GM23338 (cell line): ENCODE results near the gene RPUSD1. TPM values are rescaled to one million over a fixed set of nuclear protein-coding genes. Genes with fewer than 3 reads are reported as not detected.

Source experiments
- ATAC-seq: fragments of 200-7000 bp; cut with Tn5 transposase; 3 replicates; pipeline ENCODE4 v1.9.1; 2020
- DNase-seq: peaks from one replicate; pipeline ENCODE4 v3.0.0-alpha.2; 2015; ENCODE audit warnings: low spot score
- H2AFZ ChIP-seq: fragments of 200-600 bp; sonication (generic); 2 replicates; pipeline ENCODE4 v1.8.0; 2016; ENCODE audit warnings: antibody characterized with exemption, mild to moderate bottlenecking, moderate library complexity
- H3F3A ChIP-seq: fragments of 200-600 bp; sonication (generic); replicated peaks from 2 replicates; pipeline ENCODE4 v1.8.0; 2017; ENCODE audit warnings: antibody characterized with exemption, mixed run types, low read depth
- H3K27ac ChIP-seq: fragments of 200-600 bp; sonication (generic); 2 replicates; pipeline ENCODE4 v1.6.1; 2016; ENCODE audit warnings: low read depth
- H3K27me3 ChIP-seq: fragments of 200-600 bp; sonication (generic); 2 replicates; pipeline ENCODE4 v1.8.0; 2016; ENCODE audit warnings: mild to moderate bottlenecking, mixed run types, moderate library complexity; ENCODE audit not compliant: insufficient read depth
- H3K36me3 ChIP-seq: fragments of 200-600 bp; sonication (generic); 2 replicates; pipeline ENCODE4 v1.8.0; 2016; ENCODE audit warnings: mild to moderate bottlenecking; ENCODE audit not compliant: insufficient read depth
- H3K4me1 ChIP-seq: fragments of 200-600 bp; sonication (generic); 2 replicates; pipeline ENCODE4 v1.8.0; 2016; ENCODE audit warnings: mild to moderate bottlenecking, moderate library complexity; ENCODE audit not compliant: insufficient read depth
- H3K4me2 ChIP-seq: fragments of 200-600 bp; sonication (generic); 2 replicates; pipeline ENCODE4 v1.7.1; 2017; ENCODE audit warnings: mixed run types
- H3K4me3 ChIP-seq: fragments of 200-600 bp; sonication (generic); 2 replicates; pipeline ENCODE4 v1.6.1; 2016; ENCODE audit warnings: mixed run types
- H3K79me2 ChIP-seq: fragments of 200-600 bp; sonication (generic); replicated peaks from 2 replicates; pipeline ENCODE4 v1.8.0; 2017; ENCODE audit warnings: mild to moderate bottlenecking; ENCODE audit not compliant: insufficient read depth
- H3K9me2 ChIP-seq: fragments of 200-600 bp; sonication (generic); 2 replicates; pipeline ENCODE4 v1.8.0; 2017; ENCODE audit not compliant: insufficient read depth
- H4K20me1 ChIP-seq: fragments of 200-600 bp; sonication (generic); replicated peaks from 2 replicates; pipeline ENCODE4 v1.8.0; 2017; ENCODE audit warnings: mild to moderate bottlenecking; ENCODE audit not compliant: insufficient read depth
- H3K27ac Mint-ChIP-seq: 2 replicates; pipeline ENCODE4 v1.8.0; 2020; ENCODE audit warnings: inconsistent platforms, mild to moderate bottlenecking, moderate library complexity, mixed read lengths
- H3K27me3 Mint-ChIP-seq: 3 replicates; pipeline ENCODE4 v1.8.0; 2022; ENCODE audit warnings: low read depth, mild to moderate bottlenecking, moderate library complexity, mixed read lengths, inconsistent platforms; ENCODE audit not compliant: insufficient read depth, poor library complexity
- H3K36me3 Mint-ChIP-seq: 3 replicates; pipeline ENCODE4 v1.8.0; 2021; ENCODE audit warnings: low read depth, mild to moderate bottlenecking, inconsistent platforms, moderate library complexity, mixed read lengths
- H3K4me1 Mint-ChIP-seq: 3 replicates; pipeline ENCODE4 v1.8.0; 2020; ENCODE audit warnings: mild to moderate bottlenecking, inconsistent platforms, mixed read lengths
- H3K4me3 Mint-ChIP-seq: 3 replicates; pipeline ENCODE4 v1.8.0; 2021; ENCODE audit warnings: moderate library complexity, mild to moderate bottlenecking, inconsistent platforms, mixed read lengths
- H3K9me3 Mint-ChIP-seq: 3 replicates; pipeline ENCODE4 v1.8.0; 2020; ENCODE audit warnings: moderate library complexity, mild to moderate bottlenecking, inconsistent platforms, mixed read lengths
- CREB1 ChIP-seq: fragments of 250-450 bp; sonication (Bioruptor Pico); IDR thresholded peaks from 2 replicates; pipeline ENCODE4 v1.5.0; 2020; ENCODE audit warnings: low read depth, mild to moderate bottlenecking, moderate library complexity
- EZH2 ChIP-seq: fragments of 200-600 bp; sonication (generic); IDR thresholded peaks from one replicate; pipeline ENCODE4 v1.8.0; 2017; ENCODE audit warnings: antibody characterized with exemption, mild to moderate bottlenecking, low read depth; ENCODE audit not compliant: unreplicated experiment
- EZH2phosphoT487 ChIP-seq: fragments of 200-600 bp; sonication (generic); IDR thresholded peaks from one replicate; pipeline ENCODE4 v1.8.1; 2018; ENCODE audit warnings: antibody characterized with exemption; ENCODE audit not compliant: unreplicated experiment
- JUNB ChIP-seq: IDR thresholded peaks from one replicate; pipeline ENCODE4 v1.6.1; 2016; ENCODE audit warnings: antibody characterized with exemption; ENCODE audit not compliant: unreplicated experiment
- POLR2AphosphoS5 ChIP-seq: IDR thresholded peaks from 2 replicates; pipeline ENCODE4 v1.6.1; 2016; ENCODE audit warnings: antibody characterized with exemption, low read depth
- REST ChIP-seq: IDR thresholded peaks from one replicate; pipeline ENCODE4 v1.6.1; 2018; ENCODE audit warnings: antibody characterized with exemption; ENCODE audit not compliant: unreplicated experiment
- STAT1 ChIP-seq: IDR thresholded peaks from one replicate; pipeline ENCODE4 v1.6.1; 2016; ENCODE audit warnings: antibody characterized with exemption; ENCODE audit not compliant: unreplicated experiment
- polyA plus RNA-seq: library from polyadenylated mRNA; unstranded; fragments of >200 nt; fragmentation: Nextera tagmentation; extraction: Ambion mirVana; gene quantifications from 2 replicates; pipeline ENCODE4 v1.2.1, GENCODE V29; 2016
- total RNA-seq: library from RNA; depleted of rRNA; stranded (reverse); fragments of >200 nt; shearing (Covaris generic); gene quantifications from 2 replicates; pipeline ENCODE4 v1.2.3, GENCODE V29; 2014
- TF ChIP-seq, protein P1 (sequence below): fragments of 250-450 bp; sonication (Bioruptor Pico); IDR thresholded peaks from 2 replicates; pipeline ENCODE4 v1.5.0; 2020; ENCODE audit warnings: mild to moderate bottlenecking, moderate library complexity
- TF ChIP-seq, protein P2 (sequence below), 2 experiments: fragments of 200-600 bp in 1 of 2; sonication (generic) in 1 of 2; conservative IDR thresholded peaks; 2 replicates each; pipeline versions ENCODE4 v1.5.1 to v1.6.1; 2016 to 2017; ENCODE audit warnings: antibody characterized with exemption in 2 of 2, low read depth in 2 of 2, mild to moderate bottlenecking in 2 of 2, moderate library complexity in 1 of 2
- TF ChIP-seq, protein P3 (sequence below): IDR thresholded peaks from 2 replicates; pipeline ENCODE4 v1.6.1; 2016; ENCODE audit warnings: antibody characterized with exemption

The RPUSD1 gene
- total and polyA plus RNA-seq, 2 experiments from 2014 or later, result 19.1 to 79.5 TPM

DNA sequence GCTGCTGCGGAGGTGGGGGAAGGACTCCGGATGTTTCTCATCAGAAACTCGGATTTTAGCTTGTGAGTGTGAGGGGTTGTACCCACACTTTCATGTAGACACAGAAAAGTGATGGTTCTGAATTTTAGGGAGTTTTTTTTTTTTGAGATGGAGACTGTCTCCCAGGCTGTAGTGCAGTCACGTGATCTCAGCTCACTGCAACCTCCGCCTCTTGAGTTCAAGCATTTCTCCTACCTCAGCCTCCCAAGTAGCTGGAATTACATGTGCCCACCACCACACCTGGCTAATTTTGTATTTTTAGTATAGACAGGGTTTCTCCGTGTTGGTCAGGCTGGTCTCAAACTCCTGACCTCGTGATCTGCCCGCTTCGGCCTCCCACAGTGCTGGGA, 34.7 kb upstream of the RPUSD1 start (continued):
- TF ChIP-seq, protein P1, sequence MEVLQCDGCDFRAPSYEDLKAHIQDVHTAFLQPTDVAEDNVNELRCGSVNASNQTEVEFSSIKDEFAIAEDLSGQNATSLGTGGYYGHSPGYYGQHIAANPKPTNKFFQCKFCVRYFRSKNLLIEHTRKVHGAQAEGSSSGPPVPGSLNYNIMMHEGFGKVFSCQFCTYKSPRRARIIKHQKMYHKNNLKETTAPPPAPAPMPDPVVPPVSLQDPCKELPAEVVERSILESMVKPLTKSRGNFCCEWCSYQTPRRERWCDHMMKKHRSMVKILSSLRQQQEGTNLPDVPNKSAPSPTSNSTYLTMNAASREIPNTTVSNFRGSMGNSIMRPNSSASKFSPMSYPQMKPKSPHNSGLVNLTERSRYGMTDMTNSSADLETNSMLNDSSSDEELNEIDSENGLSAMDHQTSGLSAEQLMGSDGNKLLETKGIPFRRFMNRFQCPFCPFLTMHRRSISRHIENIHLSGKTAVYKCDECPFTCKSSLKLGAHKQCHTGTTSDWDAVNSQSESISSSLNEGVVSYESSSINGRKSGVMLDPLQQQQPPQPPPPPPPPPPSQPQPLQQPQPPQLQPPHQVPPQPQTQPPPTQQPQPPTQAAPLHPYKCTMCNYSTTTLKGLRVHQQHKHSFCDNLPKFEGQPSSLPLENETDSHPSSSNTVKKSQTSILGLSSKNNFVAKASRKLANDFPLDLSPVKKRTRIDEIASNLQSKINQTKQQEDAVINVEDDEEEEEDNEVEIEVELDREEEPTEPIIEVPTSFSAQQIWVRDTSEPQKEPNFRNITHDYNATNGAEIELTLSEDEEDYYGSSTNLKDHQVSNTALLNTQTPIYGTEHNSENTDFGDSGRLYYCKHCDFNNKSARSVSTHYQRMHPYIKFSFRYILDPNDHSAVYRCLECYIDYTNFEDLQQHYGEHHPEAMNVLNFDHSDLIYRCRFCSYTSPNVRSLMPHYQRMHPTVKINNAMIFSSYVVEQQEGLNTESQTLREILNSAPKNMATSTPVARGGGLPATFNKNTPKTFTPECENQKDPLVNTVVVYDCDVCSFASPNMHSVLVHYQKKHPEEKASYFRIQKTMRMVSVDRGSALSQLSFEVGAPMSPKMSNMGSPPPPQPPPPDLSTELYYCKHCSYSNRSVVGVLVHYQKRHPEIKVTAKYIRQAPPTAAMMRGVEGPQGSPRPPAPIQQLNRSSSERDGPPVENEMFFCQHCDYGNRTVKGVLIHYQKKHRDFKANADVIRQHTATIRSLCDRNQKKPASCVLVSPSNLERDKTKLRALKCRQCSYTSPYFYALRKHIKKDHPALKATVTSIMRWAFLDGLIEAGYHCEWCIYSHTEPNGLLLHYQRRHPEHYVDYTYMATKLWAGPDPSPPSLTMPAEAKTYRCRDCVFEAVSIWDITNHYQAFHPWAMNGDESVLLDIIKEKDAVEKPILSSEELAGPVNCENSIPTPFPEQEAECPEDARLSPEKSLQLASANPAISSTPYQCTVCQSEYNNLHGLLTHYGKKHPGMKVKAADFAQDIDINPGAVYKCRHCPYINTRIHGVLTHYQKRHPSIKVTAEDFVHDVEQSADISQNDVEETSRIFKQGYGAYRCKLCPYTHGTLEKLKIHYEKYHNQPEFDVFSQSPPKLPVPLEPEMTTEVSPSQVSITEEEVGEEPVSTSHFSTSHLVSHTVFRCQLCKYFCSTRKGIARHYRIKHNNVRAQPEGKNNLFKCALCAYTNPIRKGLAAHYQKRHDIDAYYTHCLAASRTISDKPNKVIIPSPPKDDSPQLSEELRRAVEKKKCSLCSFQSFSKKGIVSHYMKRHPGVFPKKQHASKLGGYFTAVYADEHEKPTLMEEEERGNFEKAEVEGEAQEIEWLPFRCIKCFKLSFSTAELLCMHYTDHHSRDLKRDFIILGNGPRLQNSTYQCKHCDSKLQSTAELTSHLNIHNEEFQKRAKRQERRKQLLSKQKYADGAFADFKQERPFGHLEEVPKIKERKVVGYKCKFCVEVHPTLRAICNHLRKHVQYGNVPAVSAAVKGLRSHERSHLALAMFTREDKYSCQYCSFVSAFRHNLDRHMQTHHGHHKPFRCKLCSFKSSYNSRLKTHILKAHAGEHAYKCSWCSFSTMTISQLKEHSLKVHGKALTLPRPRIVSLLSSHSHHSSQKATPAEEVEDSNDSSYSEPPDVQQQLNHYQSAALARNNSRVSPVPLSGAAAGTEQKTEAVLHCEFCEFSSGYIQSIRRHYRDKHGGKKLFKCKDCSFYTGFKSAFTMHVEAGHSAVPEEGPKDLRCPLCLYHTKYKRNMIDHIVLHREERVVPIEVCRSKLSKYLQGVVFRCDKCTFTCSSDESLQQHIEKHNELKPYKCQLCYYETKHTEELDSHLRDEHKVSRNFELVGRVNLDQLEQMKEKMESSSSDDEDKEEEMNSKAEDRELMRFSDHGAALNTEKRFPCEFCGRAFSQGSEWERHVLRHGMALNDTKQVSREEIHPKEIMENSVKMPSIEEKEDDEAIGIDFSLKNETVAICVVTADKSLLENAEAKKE (CRISPR knock-in tag), result no peak

DNA sequence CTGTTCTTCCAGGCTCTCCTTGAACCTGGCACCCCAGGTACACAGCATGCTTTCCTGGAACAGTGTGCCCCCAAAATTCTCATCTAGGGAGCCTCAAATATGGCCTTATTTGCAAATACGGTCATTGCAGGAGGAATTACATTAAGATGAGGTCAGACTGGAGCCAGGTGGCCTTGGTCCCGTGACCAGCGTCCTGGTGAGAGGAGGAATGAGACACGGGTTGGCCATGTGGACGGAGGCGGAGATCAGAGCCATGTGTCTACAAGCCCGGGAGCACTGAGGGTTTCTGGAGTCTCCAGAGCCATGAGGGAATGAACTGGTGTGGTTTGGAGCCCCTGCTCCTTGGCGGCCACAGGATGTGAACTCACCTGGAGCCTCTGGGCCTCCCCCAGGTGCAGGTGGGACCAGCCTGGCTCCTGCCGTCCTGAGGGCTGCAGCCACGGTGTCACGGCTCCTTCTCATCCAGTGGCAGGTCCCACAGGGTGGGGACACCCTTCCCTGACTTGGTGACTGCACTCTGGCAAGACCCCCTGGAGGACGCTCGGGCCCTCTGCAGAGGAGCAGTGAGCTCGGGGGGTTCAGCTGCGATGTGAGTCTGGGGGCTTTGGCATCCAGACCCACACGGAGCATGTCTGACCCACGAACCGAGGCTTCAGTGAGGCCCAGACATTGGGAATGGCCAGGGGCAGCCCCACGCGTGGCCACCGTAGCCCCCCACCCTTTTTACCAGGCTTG, 34.2 kb upstream of the RPUSD1 start:
- no peak overlapping the region for H3K4me3 ChIP-seq
- no peaks in the 10 kb centered on the region for H3K9me2 ChIP-seq
- Mint-ChIP-seq H3K4me3 (no peak overlapping the region), H3K27me3 (peaks cover 7% of the 10 kb centered on the region), H3K9me3 (no peaks in the 10 kb centered on the region), H3K4me1 (no peaks in the 10 kb centered on the region; the same call in 1 of the 3 replicates), H3K36me3 (no peaks in the 10 kb centered on the region), H3K27ac (no peak overlapping the region)
- no peak overlapping the region for H3K27ac ChIP-seq
- H3K4me2 ChIP-seq, result no peak overlapping the region
- no peaks in the 10 kb centered on the region for H3K79me2 ChIP-seq
- no peaks in the 10 kb centered on the region for H3K36me3 ChIP-seq
- H3K4me1 ChIP-seq, result no peaks in the 10 kb centered on the region
- DNase-seq, result no peak
- no peaks in the 10 kb centered on the region for H3K27me3 ChIP-seq
- no peaks in the 10 kb centered on the region for H4K20me1 ChIP-seq
- ATAC-seq, result no peak
- no peaks in the 10 kb centered on the region for H3F3A ChIP-seq
- TF ChIP-seq, protein P2, sequence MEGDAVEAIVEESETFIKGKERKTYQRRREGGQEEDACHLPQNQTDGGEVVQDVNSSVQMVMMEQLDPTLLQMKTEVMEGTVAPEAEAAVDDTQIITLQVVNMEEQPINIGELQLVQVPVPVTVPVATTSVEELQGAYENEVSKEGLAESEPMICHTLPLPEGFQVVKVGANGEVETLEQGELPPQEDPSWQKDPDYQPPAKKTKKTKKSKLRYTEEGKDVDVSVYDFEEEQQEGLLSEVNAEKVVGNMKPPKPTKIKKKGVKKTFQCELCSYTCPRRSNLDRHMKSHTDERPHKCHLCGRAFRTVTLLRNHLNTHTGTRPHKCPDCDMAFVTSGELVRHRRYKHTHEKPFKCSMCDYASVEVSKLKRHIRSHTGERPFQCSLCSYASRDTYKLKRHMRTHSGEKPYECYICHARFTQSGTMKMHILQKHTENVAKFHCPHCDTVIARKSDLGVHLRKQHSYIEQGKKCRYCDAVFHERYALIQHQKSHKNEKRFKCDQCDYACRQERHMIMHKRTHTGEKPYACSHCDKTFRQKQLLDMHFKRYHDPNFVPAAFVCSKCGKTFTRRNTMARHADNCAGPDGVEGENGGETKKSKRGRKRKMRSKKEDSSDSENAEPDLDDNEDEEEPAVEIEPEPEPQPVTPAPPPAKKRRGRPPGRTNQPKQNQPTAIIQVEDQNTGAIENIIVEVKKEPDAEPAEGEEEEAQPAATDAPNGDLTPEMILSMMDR (conservative IDR thresholded peaks at IDR 0.05; ENCODE audit: low read depth in 2 of 2), result no peak
- TF ChIP-seq, protein P3, sequence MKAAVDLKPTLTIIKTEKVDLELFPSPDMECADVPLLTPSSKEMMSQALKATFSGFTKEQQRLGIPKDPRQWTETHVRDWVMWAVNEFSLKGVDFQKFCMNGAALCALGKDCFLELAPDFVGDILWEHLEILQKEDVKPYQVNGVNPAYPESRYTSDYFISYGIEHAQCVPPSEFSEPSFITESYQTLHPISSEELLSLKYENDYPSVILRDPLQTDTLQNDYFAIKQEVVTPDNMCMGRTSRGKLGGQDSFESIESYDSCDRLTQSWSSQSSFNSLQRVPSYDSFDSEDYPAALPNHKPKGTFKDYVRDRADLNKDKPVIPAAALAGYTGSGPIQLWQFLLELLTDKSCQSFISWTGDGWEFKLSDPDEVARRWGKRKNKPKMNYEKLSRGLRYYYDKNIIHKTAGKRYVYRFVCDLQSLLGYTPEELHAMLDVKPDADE, result no peak
- TF ChIP-seq STAT1 (no peak), EZH2 (no peak), JUNB (no peak), EZH2phosphoT487 (no peak), POLR2AphosphoS5 (no peak), CREB1 (CRISPR knock-in tag) (no peak), REST (no peak)
- H2AFZ ChIP-seq, result no peak overlapping the region
